NT2/D1 (cell line): ENCODE measurements around the gene HACD2.

Source experiments
- SUZ12 ChIP-seq: IDR thresholded peaks from 2 replicates; pipeline ENCODE4 v1.6.1; 2011; ENCODE audit not compliant: insufficient read length, insufficient read depth; ENCODE audit errors: extremely low read depth
- YY1 ChIP-seq: IDR thresholded peaks from 2 replicates; pipeline ENCODE4 v1.6.1; 2011; ENCODE audit not compliant: insufficient read length, insufficient read depth
- ZNF274 ChIP-seq: IDR thresholded peaks from 2 replicates; pipeline ENCODE4 v1.6.1; 2011; ENCODE audit warnings: mild to moderate bottlenecking, low read depth, low read length

- TF ChIP-seq YY1 (no peak), ZNF274 (no peak), SUZ12 (no peak)
These were observed 48.5 kb downstream of the HACD2 start for GRCh38 chr3:123536153-123536895.
